ENCODE measurements around the gene MST1.

DNA sequence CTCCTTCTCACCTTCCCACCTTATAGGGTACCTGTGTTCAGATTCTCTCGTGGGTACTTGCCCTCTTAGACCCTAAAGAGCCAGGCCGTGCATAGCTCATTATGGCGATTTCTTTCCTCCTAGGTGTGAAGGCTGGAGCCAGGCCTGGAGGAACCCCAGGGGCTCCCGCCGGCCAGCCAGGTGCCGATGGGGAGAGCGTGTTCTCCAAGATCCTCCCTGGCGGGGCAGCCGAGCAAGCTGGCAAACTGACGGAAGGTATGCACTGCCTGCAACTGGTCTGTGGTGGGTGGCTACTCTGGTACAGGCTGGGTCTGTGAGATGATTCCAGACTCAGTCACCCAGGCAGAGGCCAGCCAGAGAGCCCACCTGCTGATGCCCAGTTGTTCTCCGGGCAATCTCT lies 25.0 kb downstream of the MST1 start:
- TF ChIP-seq TARDBP (IDR thresholded peaks at IDR 0.05) (no peak), ARNT (IDR thresholded peaks at IDR 0.05) (no peak), HDGF (IDR thresholded peaks at IDR 0.05; ENCODE audit: borderline replicate concordance) (no peak), FOXM1 (IDR thresholded peaks at IDR 0.05; ENCODE audit: borderline replicate concordance) (no peak), SP1 (IDR thresholded peaks at IDR 0.05) (no peak), BHLHE40 (IDR thresholded peaks at IDR 0.05; ENCODE audit: borderline replicate concordance) (no peak), FOXK2 (IDR thresholded peaks at IDR 0.05) (no peak), LEF1 (IDR thresholded peaks at IDR 0.05; ENCODE audit: borderline replicate concordance) (no peak), SUZ12 (IDR thresholded peaks at IDR 0.05) (no peak), NFRKB (IDR thresholded peaks at IDR 0.05) (no peak), FOXA1 (IDR thresholded peaks at IDR 0.05) (no peak), L3MBTL2 (conservative IDR thresholded peaks at IDR 0.05) (no peak), ZNF384 (IDR thresholded peaks at IDR 0.05) (no peak), ELF4 (IDR thresholded peaks at IDR 0.05) (no peak)

Measured in HEK293T (cell line).